ENCODE measurements around the gene CLSTN3. TPM values are rescaled to one million over a fixed set of nuclear protein-coding genes. Genes with fewer than 3 reads are reported as not detected.

Gene CLSTN3
- total and polyA plus RNA-seq, 2 of the 13 experiments (the other 11 are each of a cell fraction or from before 2014, with no cell fraction given), result 26.2 to 94.1 TPM

- TF ChIP-seq NFAT5 (CRISPR knock-in tag; IDR thresholded peaks at IDR 0.05) (no peak), ZSCAN9 (CRISPR knock-in tag; IDR thresholded peaks at IDR 0.05; ENCODE audit: borderline replicate concordance) (no peak), ETV6 (CRISPR knock-in tag; conservative IDR thresholded peaks at IDR 0.05) (no peak), CENPBD1 (CRISPR knock-in tag; IDR thresholded peaks at IDR 0.05; ENCODE audit: borderline replicate concordance, low read depth) (no peak), PHF20 (CRISPR knock-in tag; IDR thresholded peaks at IDR 0.05) (no peak), ZC3H4 (CRISPR knock-in tag; IDR thresholded peaks at IDR 0.05; ENCODE audit: borderline replicate concordance) (no peak), ZFX (CRISPR knock-in tag; IDR thresholded peaks at IDR 0.05; ENCODE audit: low read depth) (0 out of 2 replicates have a peak, but pooled peaks have one; percentile 38), ZNF556 (CRISPR knock-in tag; IDR thresholded peaks at IDR 0.05; ENCODE audit: borderline replicate concordance) (no peak), SMC3 (IDR thresholded peaks at IDR 0.05; ENCODE audit: low read length) (no peak), ZNF251 (CRISPR knock-in tag; IDR thresholded peaks at IDR 0.05) (no peak), SOX13 (IDR thresholded peaks at IDR 0.05) (no peak), SOX13 (CRISPR knock-in tag; conservative IDR thresholded peaks at IDR 0.05 in 1 of 2, IDR thresholded peaks at IDR 0.05 in 1 of 2) (no peak), ZNF354B (CRISPR knock-in tag; IDR thresholded peaks at IDR 0.05) (no peak), ZNF572 (CRISPR knock-in tag; IDR thresholded peaks at IDR 0.05) (peak; percentile 76; the same call in 1 of the 2 replicates), ZNF580 (CRISPR knock-in tag; IDR thresholded peaks at IDR 0.05; ENCODE audit: borderline replicate concordance, low read depth) (no peak), PBX3 (CRISPR knock-in tag; IDR thresholded peaks at IDR 0.05; ENCODE audit: borderline replicate concordance) (no peak), GMEB1 (CRISPR knock-in tag; IDR thresholded peaks at IDR 0.05; ENCODE audit: borderline replicate concordance) (no peak), FOXA1 (IDR thresholded peaks at IDR 0.05) (no peak), FOXA1 (CRISPR knock-in tag; IDR thresholded peaks at IDR 0.05) (no peak), NFYC (CRISPR knock-in tag; IDR thresholded peaks at IDR 0.05) (no peak), HDAC1 (CRISPR knock-in tag; IDR thresholded peaks at IDR 0.05) (peak; percentile 54; the same call in 1 of the 2 replicates), IKZF1 (IDR thresholded peaks at IDR 0.05) (no peak)
These were observed 730 bp downstream of the CLSTN3 start (continued) for GRCh38 chr12:7130701-7131501.

Data from HepG2 (cell line).